Spleen (tissue), 7 donors: Measurements from ENCODE around the gene DHX35.

Experiments
- CTCF ChIP-seq, 11 experiments: fragments of 200-600 bp in 7 of 11; fragments of 450-650 bp in 4 of 11; sonication (generic) in 4 of 11; IDR thresholded peaks in 8 of 11; conservative IDR thresholded peaks in 3 of 11; 1 replicate in 7 of 11; 2 replicates in 4 of 11; pipeline versions ENCODE4 v1.4.0 to v1.8.0; 2016 to 2021; ENCODE audit warnings: antibody characterized with exemption in 11 of 11, inconsistent platforms in 4 of 11, mild to moderate bottlenecking in 1 of 11
- POLR2A ChIP-seq, 3 donors: fragments of 450-650 bp; IDR thresholded peaks; one replicate each; pipeline ENCODE4 v1.5.1; 2017; ENCODE audit warnings: antibody characterized with exemption in 3 of 3, mild to moderate bottlenecking in 1 of 3
- donor health status: DM: no; HTN: no; CAD: no; lungs with moderate emphysema.
- donor health status: DM: no; HTN: no; CAD: no.
- donor health status: DM: no; HTN: no; CAD: no.

GRCh38 chr20:39052676-39053075 is 90.5 kb downstream of the DHX35 start:
- TF ChIP-seq POLR2A (IDR thresholded peaks at IDR 0.05): no peak
- no peak for TF ChIP-seq CTCF (IDR thresholded peaks at IDR 0.05 in 8 of 11, conservative IDR thresholded peaks at IDR 0.05 in 3 of 11)
